COR-L47 (cell line): ENCODE data around the gene ATP10D.

ENCODE experiments used
- DNase-seq: peaks from one replicate; lab custom pipeline; 2025; lab: John Stamatoyannopoulos, UW

ATP10D gene

GRCh38 chr4:47590325-47590724 lies 105.2 kb downstream of the ATP10D start:
- DNase-seq = no peak

DNA sequence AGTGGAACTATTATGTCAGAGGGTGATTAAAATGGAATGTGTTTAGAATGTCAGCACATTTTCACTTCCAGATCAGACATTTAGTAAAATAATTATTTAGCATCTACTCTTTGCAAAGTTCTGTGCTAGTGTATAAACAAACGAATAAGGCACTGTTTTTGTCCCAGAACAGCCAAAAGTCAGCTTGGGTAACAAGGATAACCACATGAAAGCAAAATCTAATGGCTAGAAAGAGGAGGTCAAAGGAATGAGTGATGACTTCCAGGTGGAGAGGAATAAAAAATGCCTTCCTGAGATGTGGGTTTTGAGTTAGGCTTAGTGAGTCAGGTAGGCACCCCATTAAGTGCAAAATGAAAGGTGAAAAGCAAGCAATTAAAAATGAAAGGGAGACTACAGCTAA lies 112.6 kb downstream of the ATP10D start:
- no peak for DNase-seq

- DNase-seq = no peak
These were observed 113.2 kb downstream of the ATP10D start for GRCh38 chr4:47598320-47598719.

DNA sequence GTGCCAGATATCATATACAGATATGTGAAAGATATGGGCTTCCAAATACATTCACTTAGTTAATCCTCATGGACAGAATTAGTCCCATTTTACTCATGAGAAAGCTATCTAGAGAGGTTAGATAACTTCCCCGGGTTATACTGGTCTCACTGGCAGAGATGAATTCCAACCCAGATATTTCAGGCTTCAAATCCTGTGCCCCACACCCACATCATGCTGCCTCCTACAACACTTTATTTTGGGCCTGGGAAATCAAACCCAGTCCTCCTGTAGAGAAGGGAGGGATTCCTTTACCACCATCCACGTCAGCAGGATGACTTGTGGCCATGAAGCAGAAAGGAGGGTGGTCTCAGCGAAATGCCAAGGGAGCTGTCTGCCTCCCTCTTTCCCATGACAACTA lies 113.8 kb downstream of the ATP10D start:
- DNase-seq = no peak

- no peak for DNase-seq
These were observed 121.4 kb downstream of the ATP10D start for GRCh38 chr4:47606482-47606881.

DNA sequence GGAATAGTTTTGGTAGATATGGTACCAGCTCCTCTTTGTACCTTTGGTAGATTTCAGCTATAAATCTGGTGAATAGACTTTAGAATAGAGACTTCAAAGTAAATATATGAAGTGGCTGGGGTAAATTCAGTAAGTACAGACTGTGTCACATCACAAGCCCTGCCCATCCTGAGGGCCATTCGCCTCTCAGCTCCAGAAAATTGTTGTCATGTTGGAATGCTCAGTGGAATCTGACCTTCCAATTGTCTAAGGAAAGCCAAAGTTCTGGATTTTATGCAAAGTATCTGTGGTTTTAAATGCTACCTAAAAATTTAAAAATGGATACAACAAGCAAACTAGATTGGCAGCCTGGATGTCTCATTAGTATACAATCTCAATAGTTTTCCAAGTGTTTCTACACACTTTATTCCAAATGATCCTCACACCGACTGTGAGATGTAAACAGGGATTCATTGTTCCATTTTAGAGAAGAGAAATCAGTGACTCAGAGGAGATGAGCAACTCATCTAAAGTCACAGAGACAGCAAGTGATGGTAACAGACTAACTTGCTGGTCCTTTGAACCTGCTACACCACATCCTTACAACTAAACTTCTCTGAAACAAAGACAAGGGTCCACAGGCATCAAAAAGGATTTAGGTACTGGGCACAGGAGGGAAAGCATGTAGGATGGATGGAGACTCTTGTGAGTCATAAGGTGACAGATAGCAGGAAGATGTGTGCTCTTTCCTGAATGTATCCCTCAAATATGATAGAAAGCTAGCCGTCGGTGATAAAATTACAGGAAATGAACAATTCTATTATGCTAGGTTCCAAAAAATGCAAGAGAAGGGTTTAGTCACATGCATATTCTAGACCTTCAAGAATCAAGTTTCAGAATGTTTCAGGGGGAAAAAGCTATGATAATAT lies 127.3 kb downstream of the ATP10D start:
- no peak for DNase-seq

DNA sequence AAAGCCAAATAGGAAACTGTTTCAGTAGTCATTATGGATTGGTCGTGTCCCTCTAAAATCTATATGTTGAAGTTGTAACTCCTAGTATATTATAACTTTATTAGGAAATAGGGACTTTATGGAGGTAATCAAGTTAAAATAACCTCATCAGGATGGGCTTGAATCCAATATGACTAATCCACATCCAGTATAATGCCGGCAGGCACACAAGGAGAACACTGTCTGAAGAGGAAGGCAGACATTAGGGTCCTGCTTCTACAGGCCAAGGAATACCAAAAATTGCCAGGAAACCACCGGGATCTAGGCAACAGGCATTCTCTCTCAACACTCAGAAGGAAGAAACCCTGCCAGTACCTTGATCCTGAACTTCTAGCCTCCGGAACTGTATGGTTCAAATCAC lies 130.3 kb downstream of the ATP10D start:
- DNase-seq = no peak

DNA sequence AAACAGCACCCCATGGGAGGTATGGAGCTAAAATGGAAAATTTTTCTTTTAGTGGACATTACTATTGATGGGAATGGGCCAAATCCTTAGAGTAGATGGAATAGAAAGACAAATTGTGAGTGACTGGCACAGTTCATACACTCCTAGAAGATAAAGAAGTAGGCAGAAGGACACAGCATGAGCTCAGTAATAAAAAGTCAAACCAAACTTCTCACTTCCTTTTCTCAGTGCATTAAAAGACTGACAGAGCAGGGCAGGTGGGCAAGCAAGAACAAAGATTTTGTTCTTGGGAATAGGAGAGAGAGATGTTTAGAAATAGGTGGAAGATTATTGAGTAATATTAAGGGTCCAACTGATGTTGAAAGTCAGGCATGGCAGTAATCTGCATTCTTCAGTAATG lies 132.5 kb downstream of the ATP10D start:
- DNase-seq = no peak

GRCh38 chr4:47619691-47620090 lies 134.6 kb downstream of the ATP10D start:
- DNase-seq = no peak

DNA sequence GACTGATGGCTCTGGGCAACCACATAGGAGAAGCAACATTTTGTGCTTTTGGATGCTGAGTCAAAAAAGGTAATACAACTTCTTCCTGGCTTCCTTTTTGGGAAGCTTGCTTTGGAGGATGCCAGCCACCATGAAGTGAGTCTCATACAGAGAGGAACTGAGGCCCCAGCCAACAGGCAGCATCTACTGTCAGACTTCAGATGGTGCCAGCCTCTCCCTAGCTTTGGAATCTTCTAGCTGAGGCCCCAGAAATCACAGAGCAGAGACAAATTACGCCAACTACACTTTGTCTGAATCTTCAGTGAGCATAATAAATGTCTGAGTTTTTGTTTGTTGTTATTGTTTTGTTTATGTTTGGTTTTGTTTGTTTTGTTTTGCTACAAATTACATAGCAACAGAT lies 136.1 kb downstream of the ATP10D start:
- no peak for DNase-seq

- no peak for DNase-seq
These were observed 139.0 kb downstream of the ATP10D start for GRCh38 chr4:47624031-47624441.

- DNase-seq = no peak
These were observed 146.1 kb downstream of the ATP10D start for GRCh38 chr4:47631161-47631560.

GRCh38 chr4:47639531-47639930 lies 154.5 kb downstream of the ATP10D start:
- no peak for DNase-seq

- no peak for DNase-seq
These were observed 155.8 kb downstream of the ATP10D start for GRCh38 chr4:47640911-47641310.

DNA sequence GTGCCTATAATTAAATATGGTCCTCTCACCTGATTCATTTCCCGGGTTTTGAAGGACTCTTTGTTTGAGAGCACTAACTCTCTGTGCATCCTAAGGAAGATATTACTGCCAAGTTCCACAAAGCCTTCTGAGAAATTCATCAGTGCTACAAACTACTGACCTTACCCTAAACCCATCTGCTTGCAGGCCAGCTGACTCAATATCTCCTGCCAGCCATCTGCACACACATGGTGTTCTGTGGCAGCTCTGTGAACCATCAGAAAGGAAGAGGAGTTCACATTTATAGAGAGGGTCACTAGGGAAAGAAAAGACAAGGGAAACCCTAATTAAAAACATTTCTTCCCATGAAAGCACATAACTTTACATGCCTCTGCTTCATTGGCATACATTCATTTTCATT lies 156.7 kb downstream of the ATP10D start:
- no peak for DNase-seq

DNA sequence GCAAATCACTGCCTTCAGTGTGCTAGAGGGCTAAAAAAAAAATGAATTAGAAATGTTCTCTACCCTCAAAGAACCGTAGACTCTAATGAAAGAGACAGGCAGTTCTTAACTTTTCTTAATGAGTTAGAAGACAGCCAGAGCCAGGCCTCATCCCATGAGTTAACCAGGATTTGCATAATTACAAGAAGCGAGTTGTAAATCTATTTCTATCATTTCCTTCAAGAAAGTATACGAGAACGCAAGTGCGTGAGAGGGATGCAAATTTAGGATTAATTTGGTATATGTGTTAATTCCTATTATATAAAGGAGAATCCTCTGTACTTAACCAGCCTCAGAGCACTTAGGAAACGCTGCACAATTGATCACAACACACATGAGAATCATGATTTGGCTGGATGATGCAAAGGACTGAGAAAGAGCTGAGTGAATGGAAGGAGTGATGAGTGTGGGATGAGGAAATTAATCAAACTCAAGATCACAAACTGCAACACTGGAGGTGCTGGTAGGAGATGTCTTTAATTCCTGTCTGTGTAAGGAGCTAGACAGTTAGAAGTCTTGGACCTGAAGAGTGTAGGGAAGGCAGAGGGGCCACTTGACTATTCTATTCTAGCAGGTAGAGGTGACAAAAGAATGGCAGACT lies 157.2 kb downstream of the ATP10D start:
- no peak for DNase-seq
